ENCODE results near the gene PRIM2.
"Not testable (repeated sequence)": the region's sequence is repeated elsewhere in the genome, so short reads cannot be mapped to it uniquely, and the experiment has no call there.

DNA sequence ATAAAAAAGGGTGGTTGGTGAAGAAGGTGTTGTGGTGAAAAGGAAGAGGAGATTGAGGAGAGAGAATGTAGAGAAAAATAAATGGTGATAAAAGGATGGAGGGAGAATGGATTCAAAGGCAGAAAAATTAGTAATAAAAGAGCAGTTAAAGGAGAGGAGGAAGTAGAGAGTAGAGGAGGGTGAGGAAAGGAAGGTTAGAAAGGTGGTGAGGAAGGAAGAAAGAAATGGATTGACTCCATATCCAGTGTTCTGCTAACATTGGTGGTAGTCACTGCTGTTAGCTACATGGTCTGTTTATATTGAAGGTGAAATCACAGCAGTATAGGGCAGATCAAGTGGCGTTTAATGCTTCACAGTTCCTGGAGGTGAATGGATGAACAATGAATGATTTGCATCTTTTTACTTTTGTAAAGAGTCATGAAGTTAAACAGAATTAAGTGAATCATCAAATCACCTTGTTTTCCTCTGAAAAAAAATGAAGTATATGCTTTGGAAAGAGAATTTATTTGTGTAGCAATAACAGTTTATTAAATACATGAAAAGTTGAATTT is 154.0 kb downstream of the PRIM2 start:
- TF ChIP-seq, protein P1, sequence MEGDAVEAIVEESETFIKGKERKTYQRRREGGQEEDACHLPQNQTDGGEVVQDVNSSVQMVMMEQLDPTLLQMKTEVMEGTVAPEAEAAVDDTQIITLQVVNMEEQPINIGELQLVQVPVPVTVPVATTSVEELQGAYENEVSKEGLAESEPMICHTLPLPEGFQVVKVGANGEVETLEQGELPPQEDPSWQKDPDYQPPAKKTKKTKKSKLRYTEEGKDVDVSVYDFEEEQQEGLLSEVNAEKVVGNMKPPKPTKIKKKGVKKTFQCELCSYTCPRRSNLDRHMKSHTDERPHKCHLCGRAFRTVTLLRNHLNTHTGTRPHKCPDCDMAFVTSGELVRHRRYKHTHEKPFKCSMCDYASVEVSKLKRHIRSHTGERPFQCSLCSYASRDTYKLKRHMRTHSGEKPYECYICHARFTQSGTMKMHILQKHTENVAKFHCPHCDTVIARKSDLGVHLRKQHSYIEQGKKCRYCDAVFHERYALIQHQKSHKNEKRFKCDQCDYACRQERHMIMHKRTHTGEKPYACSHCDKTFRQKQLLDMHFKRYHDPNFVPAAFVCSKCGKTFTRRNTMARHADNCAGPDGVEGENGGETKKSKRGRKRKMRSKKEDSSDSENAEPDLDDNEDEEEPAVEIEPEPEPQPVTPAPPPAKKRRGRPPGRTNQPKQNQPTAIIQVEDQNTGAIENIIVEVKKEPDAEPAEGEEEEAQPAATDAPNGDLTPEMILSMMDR (IDR thresholded peaks at IDR 0.05; ENCODE audit: insufficient read depth, low read length): not testable (repeated sequence)
- TF ChIP-seq GABPA (IDR thresholded peaks at IDR 0.05; ENCODE audit: low read depth); SPI1 (IDR thresholded peaks at IDR 0.05; ENCODE audit: borderline replicate concordance, low read depth): not testable (repeated sequence)
